ENCODE results near the gene KLHDC4. TPM values are rescaled to one million over a fixed set of nuclear protein-coding genes. Genes with fewer than 3 reads are reported as not detected.

The KLHDC4 gene
- total and polyA plus RNA-seq, 2 of the 4 experiments (the other 2 are of a cell fraction), result 13.6 to 19.0 TPM

DNA sequence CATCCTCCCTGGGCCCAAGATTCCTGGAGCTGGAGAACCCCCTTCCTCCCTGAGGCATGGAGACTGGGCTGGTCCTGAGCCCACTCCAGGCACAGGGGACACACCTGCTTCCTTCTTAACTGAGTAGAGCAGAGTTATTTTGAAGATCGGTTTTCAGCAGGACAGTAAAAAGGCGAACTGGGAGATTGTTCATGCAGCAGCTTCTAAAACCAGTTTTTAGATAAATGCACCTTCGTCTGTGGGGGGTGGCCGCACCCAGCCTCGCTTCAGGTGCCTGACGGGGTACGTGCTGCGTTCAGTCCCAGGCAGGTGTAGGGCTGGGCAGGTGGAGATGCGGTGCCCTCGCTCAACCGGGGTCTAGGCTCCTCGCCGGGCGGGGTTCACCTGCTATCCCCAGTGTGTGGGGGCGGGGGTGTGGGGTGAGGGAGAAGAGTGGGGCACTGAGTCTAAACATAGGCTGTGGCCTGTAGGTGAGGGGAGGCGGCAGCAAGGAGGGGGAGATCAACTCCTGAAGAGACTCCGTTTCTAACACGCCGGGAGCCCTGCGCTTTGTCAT, 94.0 kb downstream of the KLHDC4 start:
- Histone ChIP-seq H2BK15ac (ENCODE audit: low read depth, low read length) (no peak overlapping the region), H4K91ac (ENCODE audit: insufficient read depth, low read depth, low read length) (no peak overlapping the region), H2BK120ac (ENCODE audit: low read depth, low read length) (no peak overlapping the region), H3K4me2 (ENCODE audit: low read depth, low read length) (no peak overlapping the region), H3K9me3 (ENCODE audit: control insufficient read depth, insufficient read depth, low read length) (no peaks in the 10 kb centered on the region), H3K18ac (ENCODE audit: low read depth, low read length) (no peak overlapping the region), H3K79me1 (ENCODE audit: low read depth in 1 of 2, low read length in 2 of 2) (no peaks in the 10 kb centered on the region), H2AK5ac (ENCODE audit: low read depth, low read length) (no peak overlapping the region), H3K27ac (ENCODE audit: insufficient read depth, low read length) (no peak overlapping the region), H3K9me1 (ENCODE audit: insufficient read depth, low read length) (no peaks in the 10 kb centered on the region), H2BK5ac (ENCODE audit: low read depth, low read length, poor library complexity, severe bottlenecking) (no peak overlapping the region), H3K23ac (ENCODE audit: low read depth, low read length) (no peak overlapping the region), H3K4ac (ENCODE audit: low read depth, low read length) (no peak overlapping the region), H3K4me3 (ENCODE audit: insufficient read depth, low read depth, low read length) (no peak overlapping the region), H3K56ac (ENCODE audit: extremely low read depth, insufficient read depth, low read length) (no peak overlapping the region), H2AFZ (replicated peaks; ENCODE audit: low read length, poor library complexity) (no peak overlapping the region), H2AK9ac (replicated peaks; ENCODE audit: low read depth, low read length, poor library complexity) (no peak overlapping the region), H3K9ac (ENCODE audit: low read depth, low read length) (no peak overlapping the region), H4K20me1 (ENCODE audit: insufficient read depth, low read length) (no peaks in the 10 kb centered on the region), H3K27me3 (ENCODE audit: control insufficient read depth, insufficient read depth, low read length) (peaks cover 46% of the 10 kb centered on the region), H3K4me1 (ENCODE audit: control insufficient read depth, insufficient read depth, low read length) (no peaks in the 10 kb centered on the region), H3K14ac (replicated peaks; ENCODE audit: low read depth, low read length) (no peak overlapping the region), H4K5ac (ENCODE audit: low read depth, low read length) (no peak overlapping the region), H3K36me3 (ENCODE audit: control insufficient read depth, insufficient read depth, low read length) (no peaks in the 10 kb centered on the region), H2BK20ac (ENCODE audit: low read depth, low read length) (no peak overlapping the region), H4K8ac (ENCODE audit: low read depth in 2 of 2, low read length in 2 of 2) (no peak overlapping the region)
- WGBS, 2 experiments (ENCODE audit: extremely low coverage in 2 of 2, insufficient read length in 1 of 2), result 80% methylated on average over 1 of the region's 20 CpGs; no CpG with 5 or more reads in 1 of the 2 experiments
- ChIA-PET CTCF (no interaction called here), POLR2A (ENCODE audit: unreplicated experiment) (no interaction called here)
- no TSS peak for BruUV-seq (replicated peaks)
- in situ Hi-C loops (cut with MboI; ENCODE audit: low sequenced_read_pairs), result no loop called here
- no peak for ATAC-seq (ENCODE audit: low read depth)
- dilution Hi-C loops (cut with HindIII; ENCODE audit: low sequenced_read_pairs, unreplicated experiment), result no loop called here
- TF ChIP-seq, protein P1, sequence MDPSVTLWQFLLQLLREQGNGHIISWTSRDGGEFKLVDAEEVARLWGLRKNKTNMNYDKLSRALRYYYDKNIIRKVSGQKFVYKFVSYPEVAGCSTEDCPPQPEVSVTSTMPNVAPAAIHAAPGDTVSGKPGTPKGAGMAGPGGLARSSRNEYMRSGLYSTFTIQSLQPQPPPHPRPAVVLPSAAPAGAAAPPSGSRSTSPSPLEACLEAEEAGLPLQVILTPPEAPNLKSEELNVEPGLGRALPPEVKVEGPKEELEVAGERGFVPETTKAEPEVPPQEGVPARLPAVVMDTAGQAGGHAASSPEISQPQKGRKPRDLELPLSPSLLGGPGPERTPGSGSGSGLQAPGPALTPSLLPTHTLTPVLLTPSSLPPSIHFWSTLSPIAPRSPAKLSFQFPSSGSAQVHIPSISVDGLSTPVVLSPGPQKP (IDR thresholded peaks at IDR 0.05; ENCODE audit: borderline replicate concordance, low read depth, low read length), result no peak
- TF ChIP-seq BHLHE40 (IDR thresholded peaks at IDR 0.05; ENCODE audit: low read depth, low read length) (no peak), NFE2L2 (IDR thresholded peaks at IDR 0.05; ENCODE audit: low read depth, low read length) (no peak), RCOR1 (IDR thresholded peaks at IDR 0.05; ENCODE audit: insufficient replicate concordance, low read length) (no peak), RFX5 (IDR thresholded peaks at IDR 0.05; ENCODE audit: low read depth, low read length) (no peak), CHD1 (IDR thresholded peaks at IDR 0.05; ENCODE audit: low read depth, low read length) (no peak), MXI1 (IDR thresholded peaks at IDR 0.05; ENCODE audit: borderline replicate concordance, low read depth, low read length) (no peak), POLR2A (IDR thresholded peaks at IDR 0.05; ENCODE audit: low read depth, low read length) (no peak), MAFK (IDR thresholded peaks at IDR 0.05; ENCODE audit: low read depth, low read length) (no peak), MAZ (IDR thresholded peaks at IDR 0.05; ENCODE audit: borderline replicate concordance, low read depth, low read length) (no peak), RAD21 (IDR thresholded peaks at IDR 0.05; ENCODE audit: low read length) (no peak), CEBPB (IDR thresholded peaks at IDR 0.05; ENCODE audit: low read depth, low read length) (no peak), FOS (IDR thresholded peaks at IDR 0.05; ENCODE audit: low read depth, low read length) (no peak), SMC3 (IDR thresholded peaks at IDR 0.05; ENCODE audit: low read depth, low read length) (no peak)
- TF ChIP-seq, protein P2, sequence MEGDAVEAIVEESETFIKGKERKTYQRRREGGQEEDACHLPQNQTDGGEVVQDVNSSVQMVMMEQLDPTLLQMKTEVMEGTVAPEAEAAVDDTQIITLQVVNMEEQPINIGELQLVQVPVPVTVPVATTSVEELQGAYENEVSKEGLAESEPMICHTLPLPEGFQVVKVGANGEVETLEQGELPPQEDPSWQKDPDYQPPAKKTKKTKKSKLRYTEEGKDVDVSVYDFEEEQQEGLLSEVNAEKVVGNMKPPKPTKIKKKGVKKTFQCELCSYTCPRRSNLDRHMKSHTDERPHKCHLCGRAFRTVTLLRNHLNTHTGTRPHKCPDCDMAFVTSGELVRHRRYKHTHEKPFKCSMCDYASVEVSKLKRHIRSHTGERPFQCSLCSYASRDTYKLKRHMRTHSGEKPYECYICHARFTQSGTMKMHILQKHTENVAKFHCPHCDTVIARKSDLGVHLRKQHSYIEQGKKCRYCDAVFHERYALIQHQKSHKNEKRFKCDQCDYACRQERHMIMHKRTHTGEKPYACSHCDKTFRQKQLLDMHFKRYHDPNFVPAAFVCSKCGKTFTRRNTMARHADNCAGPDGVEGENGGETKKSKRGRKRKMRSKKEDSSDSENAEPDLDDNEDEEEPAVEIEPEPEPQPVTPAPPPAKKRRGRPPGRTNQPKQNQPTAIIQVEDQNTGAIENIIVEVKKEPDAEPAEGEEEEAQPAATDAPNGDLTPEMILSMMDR (conservative IDR thresholded peaks at IDR 0.05; ENCODE audit: low read depth, low read length), result no peak
- TF ChIP-seq, protein P3, sequence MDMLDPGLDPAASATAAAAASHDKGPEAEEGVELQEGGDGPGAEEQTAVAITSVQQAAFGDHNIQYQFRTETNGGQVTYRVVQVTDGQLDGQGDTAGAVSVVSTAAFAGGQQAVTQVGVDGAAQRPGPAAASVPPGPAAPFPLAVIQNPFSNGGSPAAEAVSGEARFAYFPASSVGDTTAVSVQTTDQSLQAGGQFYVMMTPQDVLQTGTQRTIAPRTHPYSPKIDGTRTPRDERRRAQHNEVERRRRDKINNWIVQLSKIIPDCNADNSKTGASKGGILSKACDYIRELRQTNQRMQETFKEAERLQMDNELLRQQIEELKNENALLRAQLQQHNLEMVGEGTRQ (IDR thresholded peaks at IDR 0.05; ENCODE audit: low read depth, low read length), result no peak
- DNase-seq, result no peak
- intact Hi-C loops (cut with micrococcal nuclease), result no loop called here

Measured in IMR-90 (cell line).